ENCODE results near the gene PDCD6IP.

GRCh38 chr3:33749546-33750210 lies 48.8 kb upstream of the PDCD6IP start:
- TF ChIP-seq YY1 (tag by site-specific recombination; IDR thresholded peaks at IDR 0.05) = no peak
- TF ChIP-seq, protein P1, sequence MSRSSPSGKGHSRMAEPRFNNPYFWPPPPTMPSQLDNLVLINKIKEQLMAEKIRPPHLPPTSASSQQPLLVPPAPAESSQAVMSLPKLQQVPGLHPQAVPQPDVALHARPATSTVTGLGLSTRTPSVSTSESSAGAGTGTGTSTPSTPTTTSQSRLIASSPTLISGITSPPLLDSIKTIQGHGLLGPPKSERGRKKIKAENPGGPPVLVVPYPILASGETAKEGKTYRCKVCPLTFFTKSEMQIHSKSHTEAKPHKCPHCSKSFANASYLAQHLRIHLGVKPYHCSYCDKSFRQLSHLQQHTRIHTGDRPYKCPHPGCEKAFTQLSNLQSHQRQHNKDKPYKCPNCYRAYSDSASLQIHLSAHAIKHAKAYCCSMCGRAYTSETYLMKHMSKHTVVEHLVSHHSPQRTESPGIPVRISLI (tag by site-specific recombination; IDR thresholded peaks at IDR 0.05) = no peak
- no peak for TF ChIP-seq ZNF112 (tag by site-specific recombination; IDR thresholded peaks at IDR 0.05)
- TF ChIP-seq, protein P2, sequence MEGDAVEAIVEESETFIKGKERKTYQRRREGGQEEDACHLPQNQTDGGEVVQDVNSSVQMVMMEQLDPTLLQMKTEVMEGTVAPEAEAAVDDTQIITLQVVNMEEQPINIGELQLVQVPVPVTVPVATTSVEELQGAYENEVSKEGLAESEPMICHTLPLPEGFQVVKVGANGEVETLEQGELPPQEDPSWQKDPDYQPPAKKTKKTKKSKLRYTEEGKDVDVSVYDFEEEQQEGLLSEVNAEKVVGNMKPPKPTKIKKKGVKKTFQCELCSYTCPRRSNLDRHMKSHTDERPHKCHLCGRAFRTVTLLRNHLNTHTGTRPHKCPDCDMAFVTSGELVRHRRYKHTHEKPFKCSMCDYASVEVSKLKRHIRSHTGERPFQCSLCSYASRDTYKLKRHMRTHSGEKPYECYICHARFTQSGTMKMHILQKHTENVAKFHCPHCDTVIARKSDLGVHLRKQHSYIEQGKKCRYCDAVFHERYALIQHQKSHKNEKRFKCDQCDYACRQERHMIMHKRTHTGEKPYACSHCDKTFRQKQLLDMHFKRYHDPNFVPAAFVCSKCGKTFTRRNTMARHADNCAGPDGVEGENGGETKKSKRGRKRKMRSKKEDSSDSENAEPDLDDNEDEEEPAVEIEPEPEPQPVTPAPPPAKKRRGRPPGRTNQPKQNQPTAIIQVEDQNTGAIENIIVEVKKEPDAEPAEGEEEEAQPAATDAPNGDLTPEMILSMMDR (tag by site-specific recombination; IDR thresholded peaks at IDR 0.05) = no peak
- no peak for TF ChIP-seq PBX3 (CRISPR knock-in tag; IDR thresholded peaks at IDR 0.05)
- no peak for TF ChIP-seq ZNF121 (tag by site-specific recombination; IDR thresholded peaks at IDR 0.05)
- no peak for TF ChIP-seq ZNF510 (tag by site-specific recombination; IDR thresholded peaks at IDR 0.05; ENCODE audit: insufficient replicate concordance)
- no peak for TF ChIP-seq MZF1 (tag by site-specific recombination; IDR thresholded peaks at IDR 0.05; ENCODE audit: borderline replicate concordance)
- no peak for TF ChIP-seq ZNF148 (tag by site-specific recombination; IDR thresholded peaks at IDR 0.05; ENCODE audit: borderline replicate concordance)
